Amniotic epithelial cell (primary cell): ENCODE measurements around the gene CACNG7.

Experiments used
- DNase-seq: peaks from one replicate; pipeline ENCODE4 v3.0.0-alpha.2; 2010; ENCODE audit warnings: low read depth

CACNG7 gene

DNA sequence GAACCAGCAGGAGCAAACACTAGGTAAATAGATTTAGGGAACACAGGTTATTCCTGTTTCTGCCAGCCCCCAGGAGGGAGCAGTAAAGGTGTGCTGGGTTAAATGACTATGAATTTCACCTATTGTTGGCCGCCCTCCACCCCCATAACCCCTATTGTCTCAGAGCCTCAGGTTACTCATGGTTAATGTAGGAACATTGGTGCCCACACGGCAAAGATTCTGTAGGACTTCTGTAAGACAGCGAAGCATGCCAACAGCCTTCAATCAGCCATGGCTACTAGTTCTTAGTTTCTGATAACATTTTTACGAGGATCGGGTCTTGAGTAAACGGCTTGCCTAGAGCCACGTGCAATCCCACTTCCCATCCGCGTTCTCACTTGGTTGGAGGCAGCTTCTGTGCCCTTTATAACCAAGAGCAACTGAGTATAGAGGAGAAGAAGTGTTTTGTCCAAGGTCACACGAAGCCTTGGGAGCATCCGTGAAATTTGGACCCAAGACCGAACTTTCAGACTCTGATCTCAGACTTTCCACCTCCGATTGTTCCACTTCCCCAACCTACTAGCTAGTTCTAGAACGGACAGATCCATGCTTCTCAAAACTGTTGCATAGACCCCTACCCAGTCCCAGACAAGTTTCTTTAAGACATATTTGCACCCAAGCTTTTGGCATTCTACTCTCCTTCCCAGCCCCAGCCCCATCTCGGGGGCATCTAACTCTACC is 48.5 kb downstream of the CACNG7 start:
- no peak for DNase-seq

DNA sequence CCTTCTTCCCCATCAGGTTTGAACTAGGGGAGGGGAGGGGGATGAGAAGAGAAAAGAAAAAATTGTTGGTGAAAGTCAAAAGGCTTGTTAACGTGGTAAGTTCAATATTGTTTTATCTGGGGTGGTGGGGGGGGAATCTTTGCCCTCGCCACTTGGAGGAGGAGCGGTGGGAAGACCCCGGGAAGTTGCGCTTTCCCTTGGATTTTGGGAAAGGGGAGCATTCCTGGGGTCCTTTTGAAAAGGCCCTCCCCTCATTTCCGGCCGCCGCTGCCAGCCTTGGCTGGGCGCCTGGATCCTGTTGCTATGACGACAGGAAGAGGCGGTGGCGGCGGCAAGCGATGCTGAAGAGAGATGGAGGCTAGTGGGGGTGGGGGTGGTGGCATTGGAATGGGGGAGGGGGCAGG is 49.1 kb downstream of the CACNG7 start:
- no peak for DNase-seq

DNA sequence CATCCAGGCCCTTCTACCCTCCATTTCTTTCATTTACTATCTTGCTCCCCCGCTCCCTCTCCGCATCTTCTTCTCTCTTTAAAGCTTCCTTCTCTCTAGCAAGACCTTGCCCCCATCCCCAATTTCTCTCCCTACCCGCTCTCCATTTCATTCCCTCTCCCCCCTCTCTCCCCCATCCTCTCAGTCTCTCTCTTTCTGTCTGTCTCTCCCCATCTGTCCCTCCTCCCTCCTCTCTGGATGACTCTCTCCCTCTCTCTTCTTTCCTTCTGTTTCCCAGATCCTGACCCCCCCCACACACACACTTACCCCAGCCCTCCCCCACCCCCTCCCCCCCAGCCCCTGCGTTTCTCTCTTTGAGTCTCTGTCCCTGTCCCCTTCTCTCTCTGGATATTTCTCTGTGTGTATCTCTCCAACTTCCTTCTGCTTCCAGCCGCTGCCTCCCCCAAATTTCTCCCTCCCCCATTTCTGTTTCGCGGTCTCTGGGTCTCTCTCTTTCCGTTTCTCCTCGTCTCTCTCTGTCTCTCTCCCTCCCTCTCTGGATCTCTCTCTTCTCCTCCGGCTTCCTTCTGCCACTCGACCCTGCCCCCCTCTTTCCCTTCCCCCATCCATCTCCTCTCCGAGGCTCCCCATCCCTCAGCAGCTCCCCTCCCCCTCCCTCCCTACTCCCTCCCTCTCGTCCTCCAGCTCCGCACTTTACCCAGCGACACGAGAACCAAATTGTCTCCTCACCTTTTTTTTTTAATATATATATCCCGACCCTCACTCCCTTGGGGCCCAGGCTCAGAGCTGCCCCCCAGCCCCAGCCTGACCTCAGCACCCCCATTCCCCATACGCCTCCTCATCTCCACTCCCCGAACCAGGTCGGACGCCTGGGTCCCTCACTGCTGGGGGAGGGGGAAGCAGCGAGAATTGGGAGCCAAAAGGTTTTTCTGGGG is 50.0 kb downstream of the CACNG7 start:
- no peak for DNase-seq

DNA sequence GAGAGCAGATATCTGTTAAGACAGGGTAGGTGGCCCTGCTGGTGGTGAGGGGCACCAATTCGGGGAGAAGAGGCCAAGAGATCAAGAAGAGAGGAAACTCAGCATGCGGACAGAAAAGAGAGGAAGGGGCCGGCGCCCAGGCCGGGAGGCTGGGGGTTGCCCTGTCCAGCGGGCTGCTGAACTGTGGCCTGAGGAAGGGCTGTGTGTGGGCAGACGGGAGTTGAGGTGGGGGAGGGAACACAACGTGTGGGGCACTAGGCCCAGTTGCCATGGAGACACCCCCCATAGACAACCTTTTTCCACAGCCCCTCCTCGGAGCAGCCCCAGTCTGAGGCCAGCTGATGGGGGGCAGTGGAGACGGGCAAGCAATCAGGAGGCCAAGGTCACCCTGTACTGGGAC is 51.1 kb downstream of the CACNG7 start:
- no peak for DNase-seq

DNA sequence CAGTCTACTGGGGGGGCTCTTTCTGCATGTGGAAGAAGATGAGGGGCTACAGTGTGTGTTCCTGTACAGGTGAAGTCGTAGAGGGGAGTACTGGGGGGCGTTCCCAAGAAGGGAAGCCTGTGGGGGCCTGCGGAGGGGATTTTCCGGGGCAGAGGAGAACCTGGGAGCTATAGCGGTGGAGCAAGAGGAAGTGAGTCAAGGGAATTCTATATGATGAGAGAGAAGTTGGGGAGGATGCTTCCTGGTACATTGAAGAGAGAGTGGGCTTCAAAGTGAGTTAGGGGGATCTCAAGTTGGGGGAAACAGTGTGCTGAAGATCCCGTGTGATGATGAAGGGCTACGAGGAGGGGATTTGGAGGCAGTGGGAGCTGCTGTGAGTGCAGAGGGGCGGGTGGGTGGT is 51.8 kb downstream of the CACNG7 start:
- DNase-seq, result no peak

DNA sequence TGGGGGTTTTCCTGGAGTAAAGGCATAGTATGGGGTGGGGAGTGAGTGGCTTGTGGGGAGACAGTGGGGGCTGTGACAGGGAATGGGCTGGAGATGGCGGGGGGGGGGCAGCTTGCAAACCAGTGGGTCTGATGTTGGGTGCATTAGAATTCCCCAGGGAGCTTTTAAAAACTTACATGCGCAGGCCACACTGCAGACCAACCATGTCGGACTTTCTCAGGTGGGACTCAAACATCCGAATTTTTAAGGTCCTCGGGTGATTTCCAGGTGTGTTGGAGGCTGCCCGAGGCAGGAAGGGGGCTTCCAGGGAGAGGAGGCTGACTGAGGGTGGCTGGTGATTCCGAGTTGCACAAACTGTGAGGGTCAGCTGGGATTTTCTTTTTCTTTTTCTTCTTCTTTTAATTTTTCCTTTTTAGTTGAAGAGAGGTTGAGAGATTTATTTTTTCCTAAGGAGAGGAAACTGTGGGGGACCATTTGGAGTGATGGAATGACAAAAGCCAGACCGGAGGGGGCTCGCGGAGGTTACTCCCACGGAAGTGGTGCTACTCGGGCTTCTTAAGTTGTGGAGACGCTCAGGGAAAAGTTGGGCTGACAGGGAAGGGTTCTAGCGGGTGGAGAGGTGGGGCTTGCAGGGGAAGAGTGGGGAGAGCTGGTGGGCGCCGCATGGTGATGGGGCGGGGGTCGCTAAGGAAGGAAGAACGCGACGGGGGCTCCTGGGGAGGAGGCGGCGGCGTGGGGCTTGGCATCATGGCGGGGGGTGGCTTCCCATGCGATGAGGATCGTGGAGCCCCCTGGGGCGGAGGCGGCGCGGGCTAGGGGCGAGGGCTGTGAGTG is 52.7 kb downstream of the CACNG7 start:
- peak; percentile 50 for DNase-seq

DNA sequence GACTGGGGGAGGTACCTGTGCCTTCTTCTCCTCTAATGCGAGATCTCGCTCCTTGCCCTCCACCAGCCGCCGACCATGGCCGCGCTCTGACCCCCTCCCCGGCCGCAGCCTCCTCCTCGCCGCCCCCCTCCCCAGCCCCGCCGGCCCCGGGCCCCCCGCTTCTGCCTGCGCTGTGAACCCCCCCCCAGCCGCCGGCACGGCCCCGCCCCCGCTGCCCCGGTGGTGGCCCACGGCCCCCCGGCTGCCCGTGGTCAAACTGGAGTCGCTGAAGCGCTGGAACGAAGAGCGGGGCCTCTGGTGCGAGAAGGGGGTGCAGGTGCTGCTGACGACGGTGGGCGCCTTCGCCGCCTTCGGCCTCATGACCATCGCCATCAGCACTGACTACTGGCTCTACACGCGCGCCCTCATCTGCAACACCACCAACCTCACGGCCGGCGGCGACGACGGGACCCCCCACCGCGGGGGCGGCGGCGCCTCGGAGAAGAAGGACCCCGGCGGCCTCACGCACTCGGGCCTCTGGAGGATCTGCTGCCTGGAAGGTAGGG is 53.9 kb downstream of the CACNG7 start, which contains the start of gene CACNG8:
TSS of gene CACNG8 (plus strand) at position 51 of the 545 bp plus-strand sequence.
- DNase-seq, result no peak

DNA sequence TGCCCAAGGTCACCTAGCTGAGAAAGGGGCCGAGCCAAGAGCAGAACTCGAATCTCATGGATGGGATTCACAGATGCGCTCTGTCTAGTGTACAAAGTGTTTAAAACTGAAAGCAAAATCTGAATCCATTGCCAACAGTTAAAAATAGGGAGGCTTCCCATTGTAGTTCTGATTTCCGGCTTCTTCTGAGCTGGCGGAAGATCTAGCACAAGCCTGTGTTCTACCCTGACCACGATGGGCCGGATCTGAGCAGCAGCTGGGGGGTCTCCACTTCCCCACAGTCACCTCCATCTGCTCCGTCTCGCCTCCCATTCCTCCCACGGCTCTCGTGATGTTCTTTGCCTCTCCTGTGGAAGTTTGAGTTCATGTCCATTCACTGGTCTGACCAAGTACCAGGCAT is 56.0 kb downstream of the CACNG7 start:
- DNase-seq, result no peak

DNA sequence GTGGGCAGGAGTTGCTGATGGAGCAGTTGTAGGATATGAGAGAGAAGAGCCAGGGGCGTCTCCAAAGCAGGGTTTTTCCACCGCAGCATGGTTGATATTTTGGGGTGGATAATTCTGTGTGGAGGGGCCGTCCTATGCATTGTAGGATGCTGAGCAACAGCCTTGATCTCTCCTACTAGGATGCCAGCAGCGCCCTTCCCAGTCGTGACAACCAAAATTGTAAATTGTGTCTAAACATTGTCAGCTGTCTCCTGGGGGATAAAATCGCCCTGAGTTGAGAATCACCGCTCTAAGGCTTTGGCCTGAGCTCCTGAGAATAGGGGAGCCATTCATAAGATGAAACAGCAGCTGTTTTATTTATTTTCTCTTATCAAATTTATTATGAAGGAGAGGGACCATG is 57.9 kb downstream of the CACNG7 start:
- DNase-seq, result no peak

DNA sequence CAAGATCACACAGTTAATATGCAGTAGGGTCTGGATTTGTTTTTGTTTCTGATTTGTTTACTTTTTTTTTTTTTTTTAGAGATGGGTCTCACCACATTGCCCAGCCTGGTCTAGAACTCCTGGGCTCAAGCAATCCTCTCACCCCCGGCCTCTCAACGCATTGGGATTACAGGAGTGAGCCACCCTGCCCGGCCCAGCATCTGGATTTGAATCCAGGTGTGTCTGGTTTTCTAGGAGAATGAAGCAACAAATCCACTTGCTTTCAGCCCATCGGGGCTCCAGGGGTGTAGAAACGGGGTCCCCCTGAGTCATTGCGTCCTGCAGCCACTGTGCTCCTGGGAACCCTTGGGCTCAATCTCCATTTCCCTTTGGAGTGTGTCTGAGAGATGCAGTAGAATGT is 60.3 kb downstream of the CACNG7 start:
- DNase-seq, result no peak

DNA sequence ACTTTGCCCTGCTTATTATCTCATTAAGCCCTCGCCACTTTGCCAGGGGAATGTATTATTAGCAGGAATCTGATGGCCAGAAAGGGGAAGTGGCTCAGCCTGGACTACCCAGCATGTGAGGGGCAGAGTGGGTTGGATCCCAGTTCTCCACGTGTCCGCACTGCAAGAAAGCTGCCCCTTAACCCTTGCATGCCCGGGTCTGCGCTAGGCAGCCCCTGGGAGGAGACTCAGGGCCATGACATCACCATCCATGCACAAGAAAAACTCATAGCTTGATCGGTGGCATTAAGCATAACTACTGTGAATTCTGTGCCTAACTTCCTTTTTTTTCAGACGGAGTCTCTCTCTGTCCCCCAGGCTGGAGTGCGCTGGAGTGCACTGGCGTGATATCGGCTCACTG is 62.6 kb downstream of the CACNG7 start:
- no peak for DNase-seq

DNA sequence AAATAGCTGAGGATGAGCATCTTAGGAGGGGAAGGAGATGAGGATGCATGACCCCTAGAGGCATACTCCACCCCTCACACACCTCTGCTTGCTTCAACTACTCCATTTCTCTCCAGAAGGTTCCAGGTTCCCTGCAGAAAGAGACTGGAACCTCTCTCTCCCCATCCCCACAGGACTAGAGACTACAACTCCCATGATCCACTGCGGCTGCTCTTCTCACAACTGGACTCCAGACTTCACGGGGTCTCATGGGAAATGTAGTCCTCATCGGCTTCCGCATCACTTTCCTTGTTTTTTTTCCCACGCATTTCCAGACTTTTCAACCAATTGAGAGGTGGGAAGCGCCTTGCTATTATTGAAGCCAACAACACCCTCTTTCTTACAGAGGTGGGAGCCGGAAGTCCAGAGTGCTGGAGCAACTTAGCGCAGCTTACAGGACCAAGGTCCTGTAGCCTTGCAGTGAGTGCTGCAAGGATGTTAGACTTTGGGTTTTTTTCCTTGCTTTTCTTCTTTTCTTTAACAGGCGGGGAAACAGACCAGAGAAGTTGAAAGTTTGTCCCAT is 68.4 kb downstream of the CACNG7 start:
- peak; percentile 91 for DNase-seq

DNA sequence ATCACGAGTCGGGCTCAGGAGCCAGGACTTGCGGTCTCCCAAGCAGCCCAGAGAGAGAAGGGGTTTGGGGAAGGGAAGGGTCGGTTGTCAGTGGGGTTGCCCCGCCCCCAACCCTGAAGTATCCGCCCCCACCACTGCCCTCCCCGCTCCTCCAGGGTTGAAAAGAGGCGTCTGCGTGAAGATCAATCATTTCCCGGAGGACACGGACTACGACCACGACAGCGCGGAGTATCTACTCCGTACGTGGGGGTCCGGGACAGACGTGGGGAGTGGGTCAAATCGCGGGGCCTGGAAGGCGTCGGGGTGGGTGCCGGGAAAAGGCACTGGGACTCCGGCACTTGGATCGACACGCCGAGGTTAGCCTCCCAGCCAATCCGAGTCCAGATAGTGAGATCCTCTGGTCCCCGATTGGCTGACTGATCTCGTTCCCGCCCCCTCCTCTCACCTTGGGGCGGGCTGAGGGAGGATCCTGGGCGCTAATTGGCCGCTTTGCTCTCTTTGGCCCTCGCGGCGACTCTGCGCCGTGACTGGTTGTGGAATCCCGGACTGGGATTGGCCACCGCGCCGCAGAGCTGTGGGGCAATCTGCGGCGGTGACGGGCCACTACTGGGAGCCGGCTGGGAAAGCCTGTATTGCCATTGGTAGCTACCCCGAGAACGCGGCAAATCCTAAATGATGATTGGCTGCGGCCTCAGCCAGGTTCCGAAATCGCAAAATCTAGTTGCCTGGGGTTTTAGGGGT is 69.1 kb downstream of the CACNG7 start:
- DNase-seq, result peak; percentile 97

DNA sequence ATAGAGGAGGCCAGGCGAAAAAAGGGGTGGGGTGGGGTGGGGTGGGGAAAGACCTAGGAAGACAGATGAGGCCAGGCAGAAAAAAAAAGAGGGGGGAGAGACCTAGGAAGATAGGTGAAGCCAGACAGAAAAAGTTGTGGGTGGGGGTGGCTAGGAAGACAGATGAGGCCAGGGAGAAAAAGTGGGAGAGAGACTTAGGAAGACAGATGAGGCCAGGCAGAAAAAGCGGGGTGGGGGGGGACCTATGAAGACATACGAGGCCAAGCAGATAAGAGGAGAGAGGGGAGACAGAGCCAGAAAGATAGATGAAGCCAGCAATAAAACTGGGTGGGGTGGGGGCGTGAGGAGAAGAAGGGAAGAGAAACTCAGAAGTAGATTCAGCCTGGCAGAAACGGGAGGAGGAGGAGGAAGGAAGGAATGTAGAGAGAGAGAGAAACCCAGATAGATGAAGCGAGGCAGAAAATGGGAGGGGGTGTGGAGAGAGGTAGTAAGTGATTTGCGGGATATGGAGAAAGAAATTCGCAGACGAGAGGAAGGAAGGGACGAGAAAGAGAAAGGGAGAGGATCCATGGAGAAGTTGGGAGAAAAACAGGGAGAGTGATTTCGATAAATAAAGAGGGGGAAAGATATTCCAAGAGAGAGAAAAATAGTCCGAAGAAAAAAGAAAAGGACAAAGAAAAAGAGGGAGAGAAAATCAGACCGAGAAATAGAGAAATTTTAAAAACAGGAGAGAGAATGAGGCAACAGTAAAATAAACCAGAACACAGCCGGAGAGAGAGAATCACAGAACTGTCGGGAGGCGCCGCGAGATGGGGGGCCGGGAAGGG is 70.1 kb downstream of the CACNG7 start:
- peak; percentile 50 for DNase-seq

DNA sequence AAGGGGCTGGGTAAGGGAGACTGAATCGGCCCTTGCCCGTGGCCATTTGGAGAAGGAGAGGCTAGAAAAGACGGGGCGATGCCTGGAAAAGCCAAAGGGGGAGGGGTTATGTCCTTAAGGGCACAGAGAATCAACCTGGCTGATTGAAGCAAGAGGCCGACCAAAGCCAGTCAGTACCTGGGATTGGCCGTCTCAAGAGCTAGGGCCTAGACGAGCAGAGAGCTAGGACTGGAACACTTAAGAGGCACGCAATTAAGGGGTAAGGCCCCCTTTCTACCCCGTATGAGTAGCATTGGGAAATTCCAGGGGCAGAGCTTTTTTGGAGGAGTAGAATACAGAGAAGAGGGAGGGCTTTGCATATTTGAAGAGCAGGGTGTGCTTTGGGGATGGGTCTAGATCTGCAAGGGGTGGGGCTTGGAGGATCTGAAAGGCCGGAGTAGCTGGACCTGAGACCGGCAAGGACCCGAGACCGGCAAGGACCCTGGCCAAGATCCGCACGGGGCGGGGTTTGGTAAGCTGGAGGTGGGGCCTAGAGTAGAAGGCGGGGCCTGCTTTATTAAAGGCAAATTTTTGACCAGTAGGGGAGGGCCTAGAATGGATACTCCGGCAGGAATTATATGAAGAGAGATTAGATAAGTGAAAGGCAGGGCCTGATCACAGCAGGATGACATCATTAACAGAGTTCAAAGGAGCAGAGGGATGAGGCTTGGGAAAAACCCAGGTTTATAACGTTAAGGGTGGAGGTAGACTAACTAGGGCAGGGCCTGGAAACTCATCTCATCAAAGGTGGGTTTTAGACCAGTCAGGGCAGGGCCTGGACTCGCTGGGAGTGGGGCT is 71.7 kb downstream of the CACNG7 start:
- DNase-seq, result peak; percentile 91

DNA sequence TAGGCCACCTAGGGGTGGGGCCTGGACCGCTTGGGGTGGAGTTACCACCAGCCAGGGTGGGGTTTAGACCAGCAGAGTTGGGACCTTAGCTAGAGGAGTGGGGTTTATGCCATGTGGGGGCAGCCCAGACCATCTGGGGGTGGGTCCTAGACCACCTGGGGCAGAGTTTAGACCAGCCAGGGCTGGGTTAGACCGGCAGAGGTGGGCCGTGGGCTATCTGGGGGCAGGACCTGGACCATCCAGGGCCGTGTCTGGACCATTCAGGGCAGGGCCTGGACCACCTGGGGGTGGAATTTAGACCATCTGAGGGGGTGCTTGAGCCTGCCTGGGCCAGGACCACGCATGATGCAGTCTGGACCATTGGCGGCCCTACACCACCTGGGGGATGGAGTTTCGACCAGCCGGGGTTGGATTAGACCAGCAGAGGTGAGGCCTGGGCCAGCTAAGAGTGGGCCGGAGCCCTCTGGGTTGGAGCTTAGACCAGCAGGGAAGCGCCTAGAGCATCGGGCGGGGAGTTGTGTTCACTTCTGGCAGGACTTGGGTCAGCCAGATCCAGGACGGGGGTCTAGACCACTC is 72.4 kb downstream of the CACNG7 start:
- no peak for DNase-seq

DNA sequence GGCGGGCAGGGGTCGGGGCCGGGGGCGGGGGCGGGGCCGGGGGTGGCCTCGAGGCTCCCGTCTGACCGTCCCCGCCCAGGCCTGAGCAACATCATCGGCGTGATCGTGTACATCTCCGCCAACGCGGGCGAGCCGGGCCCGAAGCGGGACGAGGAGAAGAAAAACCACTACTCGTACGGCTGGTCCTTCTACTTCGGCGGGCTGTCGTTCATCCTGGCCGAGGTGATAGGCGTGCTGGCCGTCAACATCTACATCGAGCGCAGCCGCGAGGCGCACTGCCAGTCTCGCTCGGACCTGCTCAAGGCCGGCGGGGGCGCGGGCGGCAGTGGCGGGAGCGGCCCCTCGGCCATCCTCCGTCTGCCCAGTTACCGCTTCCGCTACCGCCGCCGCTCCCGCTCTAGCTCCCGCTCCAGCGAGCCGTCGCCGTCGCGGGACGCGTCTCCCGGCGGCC is 72.9 kb downstream of the CACNG7 start:
- DNase-seq, result peak; percentile 27

DNA sequence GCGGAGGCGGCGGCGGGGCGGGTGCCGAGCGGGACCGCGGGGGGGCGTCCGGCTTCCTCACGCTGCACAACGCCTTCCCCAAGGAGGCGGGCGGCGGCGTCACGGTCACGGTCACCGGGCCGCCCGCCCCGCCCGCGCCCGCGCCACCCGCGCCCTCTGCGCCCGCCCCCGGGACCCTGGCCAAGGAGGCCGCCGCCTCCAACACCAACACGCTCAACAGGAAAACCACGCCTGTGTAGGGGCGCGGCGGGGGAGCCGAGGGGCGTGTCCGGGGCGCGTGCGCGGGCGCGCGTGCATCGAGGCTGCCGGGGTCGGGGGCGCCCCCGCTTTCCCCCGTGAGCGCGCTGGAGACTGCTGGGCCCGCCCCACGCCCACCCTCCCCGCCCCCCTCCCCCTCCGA is 73.5 kb downstream of the CACNG7 start:
- no peak for DNase-seq
